NCI-H146 treated with DMSO at 0.1 percent for 48 hours (cell line): Measurements from ENCODE around the gene ACSF3.
"Not testable (repeated sequence)": the region's sequence is repeated elsewhere in the genome, so short reads cannot be mapped to it uniquely, and the experiment has no call there.

Experiments
- DNase-seq: peaks from one replicate; lab custom pipeline; 2025; ENCODE audit not compliant: unreplicated experiment; lab: John Stamatoyannopoulos, UW

Gene ACSF3

GRCh38 chr16:89172171-89172527 lies 78.5 kb downstream of the ACSF3 start:
- no peak for DNase-seq

GRCh38 chr16:89172528-89173173 lies 79.0 kb downstream of the ACSF3 start:
- no peak for DNase-seq

- no peak for DNase-seq
These were observed 79.7 kb downstream of the ACSF3 start for GRCh38 chr16:89173174-89173921.

GRCh38 chr16:89174055-89174827 lies 80.6 kb downstream of the ACSF3 start:
- no peak for DNase-seq

- DNase-seq = no peak
These were observed 81.2 kb downstream of the ACSF3 start for GRCh38 chr16:89174877-89175276.

- no peak for DNase-seq
These were observed 81.9 kb downstream of the ACSF3 start for GRCh38 chr16:89175280-89176146.

- DNase-seq = no peak
These were observed 82.6 kb downstream of the ACSF3 start for GRCh38 chr16:89176147-89176690.

GRCh38 chr16:89176717-89177116 lies 83.1 kb downstream of the ACSF3 start:
- no peak for DNase-seq

- DNase-seq = no peak
These were observed 83.8 kb downstream of the ACSF3 start for GRCh38 chr16:89177501-89177900.

GRCh38 chr16:89178453-89179147 lies 84.9 kb downstream of the ACSF3 start:
- DNase-seq = no peak

GRCh38 chr16:89179148-89179484 lies 85.5 kb downstream of the ACSF3 start:
- no peak for DNase-seq

- no peak for DNase-seq
These were observed 86.1 kb downstream of the ACSF3 start for GRCh38 chr16:89179656-89180315.

GRCh38 chr16:89183463-89183862 lies 89.8 kb downstream of the ACSF3 start:
- DNase-seq = no peak

GRCh38 chr16:89183975-89184676 lies 90.5 kb downstream of the ACSF3 start:
- no peak for DNase-seq

- DNase-seq = no peak
These were observed 91.0 kb downstream of the ACSF3 start for GRCh38 chr16:89184677-89184932.

GRCh38 chr16:89184933-89185794 lies 91.5 kb downstream of the ACSF3 start:
- no peak for DNase-seq

GRCh38 chr16:89185887-89186592 lies 92.4 kb downstream of the ACSF3 start:
- DNase-seq = not testable (repeated sequence)

- DNase-seq = not testable (repeated sequence)
These were observed 93.0 kb downstream of the ACSF3 start for GRCh38 chr16:89186593-89187031.
